GM23338 (cell line): ENCODE data around the gene ARHGEF39. TPM values are rescaled to one million over a fixed set of nuclear protein-coding genes. Genes with fewer than 3 reads are reported as not detected.

Experiments used
- ATAC-seq: fragments of 200-7000 bp; cut with Tn5 transposase; 3 replicates; pipeline ENCODE4 v1.9.1; 2020
- DNase-seq: peaks from one replicate; pipeline ENCODE4 v3.0.0-alpha.2; 2015; ENCODE audit warnings: low spot score
- H2AFZ ChIP-seq: fragments of 200-600 bp; sonication (generic); 2 replicates; pipeline ENCODE4 v1.8.0; 2016; ENCODE audit warnings: antibody characterized with exemption, mild to moderate bottlenecking, moderate library complexity
- H3F3A ChIP-seq: fragments of 200-600 bp; sonication (generic); replicated peaks from 2 replicates; pipeline ENCODE4 v1.8.0; 2017; ENCODE audit warnings: antibody characterized with exemption, mixed run types, low read depth
- H3K27ac ChIP-seq: fragments of 200-600 bp; sonication (generic); 2 replicates; pipeline ENCODE4 v1.6.1; 2016; ENCODE audit warnings: low read depth
- H3K27me3 ChIP-seq: fragments of 200-600 bp; sonication (generic); 2 replicates; pipeline ENCODE4 v1.8.0; 2016; ENCODE audit warnings: mild to moderate bottlenecking, mixed run types, moderate library complexity; ENCODE audit not compliant: insufficient read depth
- H3K36me3 ChIP-seq: fragments of 200-600 bp; sonication (generic); 2 replicates; pipeline ENCODE4 v1.8.0; 2016; ENCODE audit warnings: mild to moderate bottlenecking; ENCODE audit not compliant: insufficient read depth
- H3K4me1 ChIP-seq: fragments of 200-600 bp; sonication (generic); 2 replicates; pipeline ENCODE4 v1.8.0; 2016; ENCODE audit warnings: mild to moderate bottlenecking, moderate library complexity; ENCODE audit not compliant: insufficient read depth
- H3K4me2 ChIP-seq: fragments of 200-600 bp; sonication (generic); 2 replicates; pipeline ENCODE4 v1.7.1; 2017; ENCODE audit warnings: mixed run types
- H3K4me3 ChIP-seq: fragments of 200-600 bp; sonication (generic); 2 replicates; pipeline ENCODE4 v1.6.1; 2016; ENCODE audit warnings: mixed run types
- H3K79me2 ChIP-seq: fragments of 200-600 bp; sonication (generic); replicated peaks from 2 replicates; pipeline ENCODE4 v1.8.0; 2017; ENCODE audit warnings: mild to moderate bottlenecking; ENCODE audit not compliant: insufficient read depth
- H3K9me2 ChIP-seq: fragments of 200-600 bp; sonication (generic); 2 replicates; pipeline ENCODE4 v1.8.0; 2017; ENCODE audit not compliant: insufficient read depth
- H4K20me1 ChIP-seq: fragments of 200-600 bp; sonication (generic); replicated peaks from 2 replicates; pipeline ENCODE4 v1.8.0; 2017; ENCODE audit warnings: mild to moderate bottlenecking; ENCODE audit not compliant: insufficient read depth
- H3K27ac Mint-ChIP-seq: 2 replicates; pipeline ENCODE4 v1.8.0; 2020; ENCODE audit warnings: inconsistent platforms, mild to moderate bottlenecking, moderate library complexity, mixed read lengths
- H3K27me3 Mint-ChIP-seq: 3 replicates; pipeline ENCODE4 v1.8.0; 2022; ENCODE audit warnings: low read depth, mild to moderate bottlenecking, moderate library complexity, mixed read lengths, inconsistent platforms; ENCODE audit not compliant: insufficient read depth, poor library complexity
- H3K36me3 Mint-ChIP-seq: 3 replicates; pipeline ENCODE4 v1.8.0; 2021; ENCODE audit warnings: low read depth, mild to moderate bottlenecking, inconsistent platforms, moderate library complexity, mixed read lengths
- H3K4me1 Mint-ChIP-seq: 3 replicates; pipeline ENCODE4 v1.8.0; 2020; ENCODE audit warnings: mild to moderate bottlenecking, inconsistent platforms, mixed read lengths
- H3K4me3 Mint-ChIP-seq: 3 replicates; pipeline ENCODE4 v1.8.0; 2021; ENCODE audit warnings: moderate library complexity, mild to moderate bottlenecking, inconsistent platforms, mixed read lengths
- H3K9me3 Mint-ChIP-seq: 3 replicates; pipeline ENCODE4 v1.8.0; 2020; ENCODE audit warnings: moderate library complexity, mild to moderate bottlenecking, inconsistent platforms, mixed read lengths
- CREB1 ChIP-seq: fragments of 250-450 bp; sonication (Bioruptor Pico); IDR thresholded peaks from 2 replicates; pipeline ENCODE4 v1.5.0; 2020; ENCODE audit warnings: low read depth, mild to moderate bottlenecking, moderate library complexity
- EZH2 ChIP-seq: fragments of 200-600 bp; sonication (generic); IDR thresholded peaks from one replicate; pipeline ENCODE4 v1.8.0; 2017; ENCODE audit warnings: antibody characterized with exemption, mild to moderate bottlenecking, low read depth; ENCODE audit not compliant: unreplicated experiment
- EZH2phosphoT487 ChIP-seq: fragments of 200-600 bp; sonication (generic); IDR thresholded peaks from one replicate; pipeline ENCODE4 v1.8.1; 2018; ENCODE audit warnings: antibody characterized with exemption; ENCODE audit not compliant: unreplicated experiment
- JUNB ChIP-seq: IDR thresholded peaks from one replicate; pipeline ENCODE4 v1.6.1; 2016; ENCODE audit warnings: antibody characterized with exemption; ENCODE audit not compliant: unreplicated experiment
- NANOG ChIP-seq: IDR thresholded peaks from 2 replicates; pipeline ENCODE4 v1.6.1; 2016; ENCODE audit warnings: antibody characterized with exemption, borderline replicate concordance
- POLR2AphosphoS5 ChIP-seq: IDR thresholded peaks from 2 replicates; pipeline ENCODE4 v1.6.1; 2016; ENCODE audit warnings: antibody characterized with exemption, low read depth
- REST ChIP-seq: IDR thresholded peaks from one replicate; pipeline ENCODE4 v1.6.1; 2018; ENCODE audit warnings: antibody characterized with exemption; ENCODE audit not compliant: unreplicated experiment
- STAT1 ChIP-seq: IDR thresholded peaks from one replicate; pipeline ENCODE4 v1.6.1; 2016; ENCODE audit warnings: antibody characterized with exemption; ENCODE audit not compliant: unreplicated experiment
- ZNF114 ChIP-seq: fragments of 250-450 bp; sonication (Bioruptor Pico); IDR thresholded peaks from 2 replicates; pipeline ENCODE4 v1.5.0; 2020; ENCODE audit warnings: mild to moderate bottlenecking, moderate library complexity
- ZNF331 ChIP-seq: fragments of 250-450 bp; sonication (Bioruptor Pico); IDR thresholded peaks from 2 replicates; pipeline ENCODE4 v1.5.0; 2020; ENCODE audit warnings: low read depth, mild to moderate bottlenecking, moderate library complexity
- polyA plus RNA-seq: library from polyadenylated mRNA; unstranded; fragments of >200 nt; fragmentation: Nextera tagmentation; extraction: Ambion mirVana; gene quantifications from 2 replicates; pipeline ENCODE4 v1.2.1, GENCODE V29; 2016
- total RNA-seq: library from RNA; depleted of rRNA; stranded (reverse); fragments of >200 nt; shearing (Covaris generic); gene quantifications from 2 replicates; pipeline ENCODE4 v1.2.3, GENCODE V29; 2014
- TF ChIP-seq, protein P1 (sequence below): IDR thresholded peaks from 2 replicates; pipeline ENCODE4 v1.6.1; 2016; ENCODE audit warnings: antibody characterized with exemption
- TF ChIP-seq, protein P2 (sequence below): fragments of 250-450 bp; sonication (Bioruptor Pico); IDR thresholded peaks from 2 replicates; pipeline ENCODE4 v1.5.0; 2020; ENCODE audit warnings: mild to moderate bottlenecking, moderate library complexity
- TF ChIP-seq, protein P3 (sequence below), 2 experiments: fragments of 200-600 bp in 1 of 2; sonication (generic) in 1 of 2; conservative IDR thresholded peaks; 2 replicates each; pipeline versions ENCODE4 v1.5.1 to v1.6.1; 2016 to 2017; ENCODE audit warnings: antibody characterized with exemption in 2 of 2, low read depth in 2 of 2, mild to moderate bottlenecking in 2 of 2, moderate library complexity in 1 of 2

Gene ARHGEF39
- total and polyA plus RNA-seq, 2 experiments from 2014 or later, result 16.8 to 31.0 TPM

GRCh38 chr9:35705372-35705771, 40.4 kb upstream of the ARHGEF39 start:
- Histone ChIP-seq H3K79me2 (no peaks in the 10 kb centered on the region), H3K4me2 (no peak overlapping the region), H3K36me3 (peaks cover 35% of the 10 kb centered on the region), H2AFZ (no peak overlapping the region), H3K4me1 (no peaks in the 10 kb centered on the region), H4K20me1 (no peaks in the 10 kb centered on the region), H3K9me2 (no peaks in the 10 kb centered on the region), H3K27ac (no peak overlapping the region), H3K4me3 (no peak overlapping the region), H3F3A (no peaks in the 10 kb centered on the region), H3K27me3 (no peaks in the 10 kb centered on the region)
- H3K4me1 Mint-ChIP-seq, result no peaks in the 10 kb centered on the region
- ATAC-seq (no peak), DNase-seq (no peak)
- peaks cover 6% of the 10 kb centered on the region for H3K27me3 Mint-ChIP-seq
- no peaks in the 10 kb centered on the region for H3K9me3 Mint-ChIP-seq
- no peak overlapping the region for H3K27ac Mint-ChIP-seq
- TF ChIP-seq JUNB (no peak), EZH2 (no peak), STAT1 (no peak), CREB1 (CRISPR knock-in tag) (no peak), EZH2phosphoT487 (no peak), ZNF114 (CRISPR knock-in tag) (no peak), POLR2AphosphoS5 (no peak), REST (no peak), NANOG (no peak), ZNF331 (CRISPR knock-in tag) (no peak)
- TF ChIP-seq, protein P1, sequence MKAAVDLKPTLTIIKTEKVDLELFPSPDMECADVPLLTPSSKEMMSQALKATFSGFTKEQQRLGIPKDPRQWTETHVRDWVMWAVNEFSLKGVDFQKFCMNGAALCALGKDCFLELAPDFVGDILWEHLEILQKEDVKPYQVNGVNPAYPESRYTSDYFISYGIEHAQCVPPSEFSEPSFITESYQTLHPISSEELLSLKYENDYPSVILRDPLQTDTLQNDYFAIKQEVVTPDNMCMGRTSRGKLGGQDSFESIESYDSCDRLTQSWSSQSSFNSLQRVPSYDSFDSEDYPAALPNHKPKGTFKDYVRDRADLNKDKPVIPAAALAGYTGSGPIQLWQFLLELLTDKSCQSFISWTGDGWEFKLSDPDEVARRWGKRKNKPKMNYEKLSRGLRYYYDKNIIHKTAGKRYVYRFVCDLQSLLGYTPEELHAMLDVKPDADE, result no peak
- TF ChIP-seq, protein P2, sequence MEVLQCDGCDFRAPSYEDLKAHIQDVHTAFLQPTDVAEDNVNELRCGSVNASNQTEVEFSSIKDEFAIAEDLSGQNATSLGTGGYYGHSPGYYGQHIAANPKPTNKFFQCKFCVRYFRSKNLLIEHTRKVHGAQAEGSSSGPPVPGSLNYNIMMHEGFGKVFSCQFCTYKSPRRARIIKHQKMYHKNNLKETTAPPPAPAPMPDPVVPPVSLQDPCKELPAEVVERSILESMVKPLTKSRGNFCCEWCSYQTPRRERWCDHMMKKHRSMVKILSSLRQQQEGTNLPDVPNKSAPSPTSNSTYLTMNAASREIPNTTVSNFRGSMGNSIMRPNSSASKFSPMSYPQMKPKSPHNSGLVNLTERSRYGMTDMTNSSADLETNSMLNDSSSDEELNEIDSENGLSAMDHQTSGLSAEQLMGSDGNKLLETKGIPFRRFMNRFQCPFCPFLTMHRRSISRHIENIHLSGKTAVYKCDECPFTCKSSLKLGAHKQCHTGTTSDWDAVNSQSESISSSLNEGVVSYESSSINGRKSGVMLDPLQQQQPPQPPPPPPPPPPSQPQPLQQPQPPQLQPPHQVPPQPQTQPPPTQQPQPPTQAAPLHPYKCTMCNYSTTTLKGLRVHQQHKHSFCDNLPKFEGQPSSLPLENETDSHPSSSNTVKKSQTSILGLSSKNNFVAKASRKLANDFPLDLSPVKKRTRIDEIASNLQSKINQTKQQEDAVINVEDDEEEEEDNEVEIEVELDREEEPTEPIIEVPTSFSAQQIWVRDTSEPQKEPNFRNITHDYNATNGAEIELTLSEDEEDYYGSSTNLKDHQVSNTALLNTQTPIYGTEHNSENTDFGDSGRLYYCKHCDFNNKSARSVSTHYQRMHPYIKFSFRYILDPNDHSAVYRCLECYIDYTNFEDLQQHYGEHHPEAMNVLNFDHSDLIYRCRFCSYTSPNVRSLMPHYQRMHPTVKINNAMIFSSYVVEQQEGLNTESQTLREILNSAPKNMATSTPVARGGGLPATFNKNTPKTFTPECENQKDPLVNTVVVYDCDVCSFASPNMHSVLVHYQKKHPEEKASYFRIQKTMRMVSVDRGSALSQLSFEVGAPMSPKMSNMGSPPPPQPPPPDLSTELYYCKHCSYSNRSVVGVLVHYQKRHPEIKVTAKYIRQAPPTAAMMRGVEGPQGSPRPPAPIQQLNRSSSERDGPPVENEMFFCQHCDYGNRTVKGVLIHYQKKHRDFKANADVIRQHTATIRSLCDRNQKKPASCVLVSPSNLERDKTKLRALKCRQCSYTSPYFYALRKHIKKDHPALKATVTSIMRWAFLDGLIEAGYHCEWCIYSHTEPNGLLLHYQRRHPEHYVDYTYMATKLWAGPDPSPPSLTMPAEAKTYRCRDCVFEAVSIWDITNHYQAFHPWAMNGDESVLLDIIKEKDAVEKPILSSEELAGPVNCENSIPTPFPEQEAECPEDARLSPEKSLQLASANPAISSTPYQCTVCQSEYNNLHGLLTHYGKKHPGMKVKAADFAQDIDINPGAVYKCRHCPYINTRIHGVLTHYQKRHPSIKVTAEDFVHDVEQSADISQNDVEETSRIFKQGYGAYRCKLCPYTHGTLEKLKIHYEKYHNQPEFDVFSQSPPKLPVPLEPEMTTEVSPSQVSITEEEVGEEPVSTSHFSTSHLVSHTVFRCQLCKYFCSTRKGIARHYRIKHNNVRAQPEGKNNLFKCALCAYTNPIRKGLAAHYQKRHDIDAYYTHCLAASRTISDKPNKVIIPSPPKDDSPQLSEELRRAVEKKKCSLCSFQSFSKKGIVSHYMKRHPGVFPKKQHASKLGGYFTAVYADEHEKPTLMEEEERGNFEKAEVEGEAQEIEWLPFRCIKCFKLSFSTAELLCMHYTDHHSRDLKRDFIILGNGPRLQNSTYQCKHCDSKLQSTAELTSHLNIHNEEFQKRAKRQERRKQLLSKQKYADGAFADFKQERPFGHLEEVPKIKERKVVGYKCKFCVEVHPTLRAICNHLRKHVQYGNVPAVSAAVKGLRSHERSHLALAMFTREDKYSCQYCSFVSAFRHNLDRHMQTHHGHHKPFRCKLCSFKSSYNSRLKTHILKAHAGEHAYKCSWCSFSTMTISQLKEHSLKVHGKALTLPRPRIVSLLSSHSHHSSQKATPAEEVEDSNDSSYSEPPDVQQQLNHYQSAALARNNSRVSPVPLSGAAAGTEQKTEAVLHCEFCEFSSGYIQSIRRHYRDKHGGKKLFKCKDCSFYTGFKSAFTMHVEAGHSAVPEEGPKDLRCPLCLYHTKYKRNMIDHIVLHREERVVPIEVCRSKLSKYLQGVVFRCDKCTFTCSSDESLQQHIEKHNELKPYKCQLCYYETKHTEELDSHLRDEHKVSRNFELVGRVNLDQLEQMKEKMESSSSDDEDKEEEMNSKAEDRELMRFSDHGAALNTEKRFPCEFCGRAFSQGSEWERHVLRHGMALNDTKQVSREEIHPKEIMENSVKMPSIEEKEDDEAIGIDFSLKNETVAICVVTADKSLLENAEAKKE (CRISPR knock-in tag), result no peak
- TF ChIP-seq, protein P3, sequence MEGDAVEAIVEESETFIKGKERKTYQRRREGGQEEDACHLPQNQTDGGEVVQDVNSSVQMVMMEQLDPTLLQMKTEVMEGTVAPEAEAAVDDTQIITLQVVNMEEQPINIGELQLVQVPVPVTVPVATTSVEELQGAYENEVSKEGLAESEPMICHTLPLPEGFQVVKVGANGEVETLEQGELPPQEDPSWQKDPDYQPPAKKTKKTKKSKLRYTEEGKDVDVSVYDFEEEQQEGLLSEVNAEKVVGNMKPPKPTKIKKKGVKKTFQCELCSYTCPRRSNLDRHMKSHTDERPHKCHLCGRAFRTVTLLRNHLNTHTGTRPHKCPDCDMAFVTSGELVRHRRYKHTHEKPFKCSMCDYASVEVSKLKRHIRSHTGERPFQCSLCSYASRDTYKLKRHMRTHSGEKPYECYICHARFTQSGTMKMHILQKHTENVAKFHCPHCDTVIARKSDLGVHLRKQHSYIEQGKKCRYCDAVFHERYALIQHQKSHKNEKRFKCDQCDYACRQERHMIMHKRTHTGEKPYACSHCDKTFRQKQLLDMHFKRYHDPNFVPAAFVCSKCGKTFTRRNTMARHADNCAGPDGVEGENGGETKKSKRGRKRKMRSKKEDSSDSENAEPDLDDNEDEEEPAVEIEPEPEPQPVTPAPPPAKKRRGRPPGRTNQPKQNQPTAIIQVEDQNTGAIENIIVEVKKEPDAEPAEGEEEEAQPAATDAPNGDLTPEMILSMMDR (conservative IDR thresholded peaks at IDR 0.05; ENCODE audit: low read depth in 2 of 2), result no peak
- no peak overlapping the region for H3K4me3 Mint-ChIP-seq
- peaks cover 44% of the 10 kb centered on the region for H3K36me3 Mint-ChIP-seq
